Ishikawa (cell line): ENCODE results near the gene KCNN2.

ENCODE experiments used
- CREB1 ChIP-seq: IDR thresholded peaks from 2 replicates; pipeline ENCODE4 v1.6.1; 2012; ENCODE audit warnings: low read depth
- EP300 ChIP-seq: IDR thresholded peaks from 2 replicates; pipeline ENCODE4 v1.6.1; 2012; ENCODE audit warnings: borderline replicate concordance
- FOXM1 ChIP-seq: IDR thresholded peaks from 2 replicates; pipeline ENCODE4 v1.6.1; 2012; ENCODE audit warnings: low read depth, borderline replicate concordance
- MAX ChIP-seq: IDR thresholded peaks from 2 replicates; pipeline ENCODE4 v1.6.1; 2012
- RAD21 ChIP-seq: IDR thresholded peaks from 2 replicates; pipeline ENCODE4 v1.6.1; 2012; ENCODE audit warnings: low read depth
- TCF12 ChIP-seq: IDR thresholded peaks from 2 replicates; pipeline ENCODE4 v1.6.1; 2012; ENCODE audit warnings: low read depth
- TF ChIP-seq, protein P1 (sequence below): IDR thresholded peaks from 2 replicates; pipeline ENCODE4 v1.6.1; 2012; ENCODE audit warnings: low read depth, mild to moderate bottlenecking
- TF ChIP-seq, protein P2 (sequence below): IDR thresholded peaks from 2 replicates; pipeline ENCODE4 v1.6.1; 2012

- TF ChIP-seq FOXM1 (no peak), RAD21 (peak; percentile 83), EP300 (no peak), CREB1 (no peak), TCF12 (no peak), MAX (no peak)
- TF ChIP-seq, protein P1, sequence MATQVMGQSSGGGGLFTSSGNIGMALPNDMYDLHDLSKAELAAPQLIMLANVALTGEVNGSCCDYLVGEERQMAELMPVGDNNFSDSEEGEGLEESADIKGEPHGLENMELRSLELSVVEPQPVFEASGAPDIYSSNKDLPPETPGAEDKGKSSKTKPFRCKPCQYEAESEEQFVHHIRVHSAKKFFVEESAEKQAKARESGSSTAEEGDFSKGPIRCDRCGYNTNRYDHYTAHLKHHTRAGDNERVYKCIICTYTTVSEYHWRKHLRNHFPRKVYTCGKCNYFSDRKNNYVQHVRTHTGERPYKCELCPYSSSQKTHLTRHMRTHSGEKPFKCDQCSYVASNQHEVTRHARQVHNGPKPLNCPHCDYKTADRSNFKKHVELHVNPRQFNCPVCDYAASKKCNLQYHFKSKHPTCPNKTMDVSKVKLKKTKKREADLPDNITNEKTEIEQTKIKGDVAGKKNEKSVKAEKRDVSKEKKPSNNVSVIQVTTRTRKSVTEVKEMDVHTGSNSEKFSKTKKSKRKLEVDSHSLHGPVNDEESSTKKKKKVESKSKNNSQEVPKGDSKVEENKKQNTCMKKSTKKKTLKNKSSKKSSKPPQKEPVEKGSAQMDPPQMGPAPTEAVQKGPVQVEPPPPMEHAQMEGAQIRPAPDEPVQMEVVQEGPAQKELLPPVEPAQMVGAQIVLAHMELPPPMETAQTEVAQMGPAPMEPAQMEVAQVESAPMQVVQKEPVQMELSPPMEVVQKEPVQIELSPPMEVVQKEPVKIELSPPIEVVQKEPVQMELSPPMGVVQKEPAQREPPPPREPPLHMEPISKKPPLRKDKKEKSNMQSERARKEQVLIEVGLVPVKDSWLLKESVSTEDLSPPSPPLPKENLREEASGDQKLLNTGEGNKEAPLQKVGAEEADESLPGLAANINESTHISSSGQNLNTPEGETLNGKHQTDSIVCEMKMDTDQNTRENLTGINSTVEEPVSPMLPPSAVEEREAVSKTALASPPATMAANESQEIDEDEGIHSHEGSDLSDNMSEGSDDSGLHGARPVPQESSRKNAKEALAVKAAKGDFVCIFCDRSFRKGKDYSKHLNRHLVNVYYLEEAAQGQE, result no peak
- TF ChIP-seq, protein P2, sequence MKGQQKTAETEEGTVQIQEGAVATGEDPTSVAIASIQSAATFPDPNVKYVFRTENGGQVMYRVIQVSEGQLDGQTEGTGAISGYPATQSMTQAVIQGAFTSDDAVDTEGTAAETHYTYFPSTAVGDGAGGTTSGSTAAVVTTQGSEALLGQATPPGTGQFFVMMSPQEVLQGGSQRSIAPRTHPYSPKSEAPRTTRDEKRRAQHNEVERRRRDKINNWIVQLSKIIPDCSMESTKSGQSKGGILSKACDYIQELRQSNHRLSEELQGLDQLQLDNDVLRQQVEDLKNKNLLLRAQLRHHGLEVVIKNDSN, result no peak
Measured at GRCh38 chr5:114449860-114450421, 88.1 kb downstream of the KCNN2 start.
